Epidermal melanocyte (primary cell): ENCODE measurements around the gene SSPN.
A peak's percentile ranks its signal among the peaks of the same experiment; 100 is the strongest.

Experiments used
- DNase-seq: peaks from one replicate; pipeline ENCODE4 v3.0.0; 2011; ENCODE audit warnings: low spot score; ENCODE audit not compliant: insufficient read length

SSPN gene

GRCh38 chr12:26264215-26264838, 69.0 kb downstream of the SSPN start:
- DNase-seq, result no peak

- DNase-seq, result no peak
These were observed 70.2 kb downstream of the SSPN start for GRCh38 chr12:26265606-26266005.

- no peak for DNase-seq
These were observed 71.5 kb downstream of the SSPN start for GRCh38 chr12:26266881-26267280.

GRCh38 chr12:26268841-26269561, 73.6 kb downstream of the SSPN start:
- DNase-seq, result no peak

- DNase-seq, result no peak
These were observed 74.3 kb downstream of the SSPN start for GRCh38 chr12:26269562-26270284.

GRCh38 chr12:26271024-26271423, 75.7 kb downstream of the SSPN start:
- DNase-seq, result no peak

GRCh38 chr12:26271889-26272492, 76.6 kb downstream of the SSPN start:
- DNase-seq, result no peak

GRCh38 chr12:26272851-26273250, 77.5 kb downstream of the SSPN start:
- no peak for DNase-seq

- no peak for DNase-seq
These were observed 78.4 kb downstream of the SSPN start for GRCh38 chr12:26273811-26274210.

- peak; percentile 25 for DNase-seq
These were observed 79.3 kb downstream of the SSPN start for GRCh38 chr12:26274441-26275312.

GRCh38 chr12:26275313-26276131, 80.1 kb downstream of the SSPN start:
- DNase-seq, result no peak

- no peak for DNase-seq
These were observed 81.3 kb downstream of the SSPN start for GRCh38 chr12:26276709-26277108.

- no peak for DNase-seq
These were observed 82.3 kb downstream of the SSPN start for GRCh38 chr12:26277506-26278246.

- DNase-seq, result no peak
These were observed 82.9 kb downstream of the SSPN start for GRCh38 chr12:26278266-26278665.

- no peak for DNase-seq
These were observed 83.3 kb downstream of the SSPN start for GRCh38 chr12:26278666-26279065.

- no peak for DNase-seq
These were observed 83.7 kb downstream of the SSPN start for GRCh38 chr12:26279091-26279490.

GRCh38 chr12:26279908-26280307, 84.5 kb downstream of the SSPN start:
- DNase-seq, result no peak

GRCh38 chr12:26280869-26281268, 85.5 kb downstream of the SSPN start:
- no peak for DNase-seq

GRCh38 chr12:26281320-26281719, 85.9 kb downstream of the SSPN start:
- no peak for DNase-seq
